Measurements from ENCODE around the gene SQOR. TPM values are rescaled to one million over a fixed set of nuclear protein-coding genes. Genes with fewer than 3 reads are reported as not detected.

Gene SQOR
- total RNA-seq, 1 experiment from 2014 or later: 17.6 TPM

- DNase-seq (ENCODE audit: low read depth, low spot score) (no peak), ATAC-seq (no peak)
- ChIA-PET POLR2A (no interaction called here), RAD21 (ENCODE audit: low non-redundant PET in 1 of 2, low total read pairs in 2 of 2, uncharacterized antibody in 2 of 2, unreplicated experiment in 2 of 2) (no interaction called here), CTCF (no interaction called here)
- no peaks in the 10 kb centered on the region for H4K20me1 ChIP-seq (ENCODE audit: insufficient read depth)
- no peaks in the 10 kb centered on the region for H3K79me2 ChIP-seq (ENCODE audit: insufficient read depth, low read length)
- TF ChIP-seq EZH2phosphoT487 (IDR thresholded peaks at IDR 0.05; ENCODE audit: borderline replicate concordance) (no peak), RAD21 (IDR thresholded peaks at IDR 0.05; ENCODE audit: low read depth) (no peak), EGR1 (IDR thresholded peaks at IDR 0.05; ENCODE audit: low read depth) (no peak), CBX3 (IDR thresholded peaks at IDR 0.05; ENCODE audit: low read depth) (no peak), REST (IDR thresholded peaks at IDR 0.05; ENCODE audit: low read depth) (no peak)
- TF ChIP-seq, protein P1, sequence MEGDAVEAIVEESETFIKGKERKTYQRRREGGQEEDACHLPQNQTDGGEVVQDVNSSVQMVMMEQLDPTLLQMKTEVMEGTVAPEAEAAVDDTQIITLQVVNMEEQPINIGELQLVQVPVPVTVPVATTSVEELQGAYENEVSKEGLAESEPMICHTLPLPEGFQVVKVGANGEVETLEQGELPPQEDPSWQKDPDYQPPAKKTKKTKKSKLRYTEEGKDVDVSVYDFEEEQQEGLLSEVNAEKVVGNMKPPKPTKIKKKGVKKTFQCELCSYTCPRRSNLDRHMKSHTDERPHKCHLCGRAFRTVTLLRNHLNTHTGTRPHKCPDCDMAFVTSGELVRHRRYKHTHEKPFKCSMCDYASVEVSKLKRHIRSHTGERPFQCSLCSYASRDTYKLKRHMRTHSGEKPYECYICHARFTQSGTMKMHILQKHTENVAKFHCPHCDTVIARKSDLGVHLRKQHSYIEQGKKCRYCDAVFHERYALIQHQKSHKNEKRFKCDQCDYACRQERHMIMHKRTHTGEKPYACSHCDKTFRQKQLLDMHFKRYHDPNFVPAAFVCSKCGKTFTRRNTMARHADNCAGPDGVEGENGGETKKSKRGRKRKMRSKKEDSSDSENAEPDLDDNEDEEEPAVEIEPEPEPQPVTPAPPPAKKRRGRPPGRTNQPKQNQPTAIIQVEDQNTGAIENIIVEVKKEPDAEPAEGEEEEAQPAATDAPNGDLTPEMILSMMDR (IDR thresholded peaks at IDR 0.05 in 2 of 3, conservative IDR thresholded peaks at IDR 0.05 in 1 of 3; ENCODE audit: borderline replicate concordance in 1 of 3, insufficient read depth in 1 of 3, low read depth in 2 of 3, low read length in 2 of 3): no peak
- no peak overlapping the region for H3K4me3 ChIP-seq (replicated peaks in 1 of 2; ENCODE audit: low read depth in 1 of 2, low read length in 2 of 2)
- H3K4me1 ChIP-seq (ENCODE audit: control insufficient read depth in 1 of 2, insufficient read depth in 2 of 2, low read length in 2 of 2): no peaks in the 10 kb centered on the region
- intact Hi-C loops (cut with micrococcal nuclease): no loop called here
- H3K9me3 ChIP-seq (ENCODE audit: control insufficient read depth in 1 of 2, insufficient read depth in 1 of 2, low read depth in 1 of 2, low read length in 2 of 2): no peaks in the 10 kb centered on the region
- H2AFZ ChIP-seq (ENCODE audit: low read depth, low read length, poor library complexity, severe bottlenecking): no peak overlapping the region
- no peaks in the 10 kb centered on the region for H3K9me2 ChIP-seq (ENCODE audit: insufficient read depth)
- no peak overlapping the region for H3K9ac ChIP-seq (ENCODE audit: low read length)
- no peak overlapping the region for H3K4me2 ChIP-seq (ENCODE audit: low read length)
- no peak overlapping the region for H3K27ac ChIP-seq (ENCODE audit: low read depth, low read length)
- BruUV-seq (replicated peaks): no TSS peak
- no peaks in the 10 kb centered on the region for H3K36me3 ChIP-seq (ENCODE audit: control insufficient read depth in 1 of 2, insufficient read depth in 2 of 2, low read length in 2 of 2)
- H3K27me3 ChIP-seq (ENCODE audit: insufficient read depth, low read length): no peaks in the 10 kb centered on the region
These were observed 30.4 kb downstream of the SQOR start for GRCh38 chr15:45665261-45665660.
